Effector CD4-positive, alpha-beta T cell (primary cell): ENCODE results near the gene PIEZO1.
"Not testable (repeated sequence)": the region's sequence is repeated elsewhere in the genome, so short reads cannot be mapped to it uniquely, and the experiment has no call there.

Experiments
- DNase-seq: peaks from one replicate; pipeline ENCODE4 v3.0.0-alpha.2; 2020

PIEZO1 gene

DNA sequence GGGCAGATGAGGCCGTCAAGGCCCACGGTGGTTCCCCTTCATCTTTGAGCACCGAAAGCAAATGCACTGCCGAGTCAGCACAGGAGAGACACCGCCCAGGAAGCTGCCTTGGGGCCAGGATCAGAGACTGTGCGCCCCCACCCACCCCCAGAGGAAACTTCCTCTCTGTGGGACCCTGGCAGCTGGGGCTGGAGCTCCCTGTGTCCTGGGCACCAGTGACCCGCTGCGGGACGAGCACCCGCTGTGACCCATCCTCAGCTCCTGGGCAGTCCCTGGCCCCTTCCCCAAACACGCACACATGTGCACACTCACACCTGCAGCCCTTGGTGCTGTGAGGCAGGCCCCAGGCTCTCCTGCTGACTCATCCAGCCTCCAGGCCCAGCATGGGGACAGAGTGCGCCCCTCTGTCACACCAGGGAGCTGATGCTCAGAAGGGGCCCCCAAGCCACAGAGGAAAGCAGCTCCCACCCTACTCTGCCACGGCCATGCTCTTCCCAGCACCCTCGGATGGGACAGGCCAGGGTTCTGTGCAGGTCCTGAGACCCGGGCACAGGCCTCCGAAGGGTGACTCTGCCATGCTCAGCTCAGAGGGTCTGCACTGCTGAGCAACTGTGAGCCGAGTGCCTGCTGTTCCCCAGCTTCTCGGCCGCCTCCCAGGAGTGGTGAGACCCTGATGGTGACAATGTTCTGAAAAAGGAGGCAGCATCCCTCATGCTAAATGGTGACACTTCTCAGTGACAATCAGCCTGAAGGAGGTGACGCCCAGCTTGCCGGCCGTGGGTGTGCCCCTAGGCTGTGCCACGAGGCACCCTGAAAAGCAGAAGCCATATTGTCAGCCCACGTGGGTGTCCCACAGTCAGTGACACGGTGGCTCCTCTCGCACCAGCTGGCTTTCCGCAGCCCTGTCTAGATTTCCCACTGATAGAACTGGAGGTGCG is 3.6 kb downstream of the PIEZO1 start:
- peak; percentile 53 for DNase-seq

GRCh38 chr16:88780142-88781062 is 4.6 kb downstream of the PIEZO1 start:
- DNase-seq, result no peak

DNA sequence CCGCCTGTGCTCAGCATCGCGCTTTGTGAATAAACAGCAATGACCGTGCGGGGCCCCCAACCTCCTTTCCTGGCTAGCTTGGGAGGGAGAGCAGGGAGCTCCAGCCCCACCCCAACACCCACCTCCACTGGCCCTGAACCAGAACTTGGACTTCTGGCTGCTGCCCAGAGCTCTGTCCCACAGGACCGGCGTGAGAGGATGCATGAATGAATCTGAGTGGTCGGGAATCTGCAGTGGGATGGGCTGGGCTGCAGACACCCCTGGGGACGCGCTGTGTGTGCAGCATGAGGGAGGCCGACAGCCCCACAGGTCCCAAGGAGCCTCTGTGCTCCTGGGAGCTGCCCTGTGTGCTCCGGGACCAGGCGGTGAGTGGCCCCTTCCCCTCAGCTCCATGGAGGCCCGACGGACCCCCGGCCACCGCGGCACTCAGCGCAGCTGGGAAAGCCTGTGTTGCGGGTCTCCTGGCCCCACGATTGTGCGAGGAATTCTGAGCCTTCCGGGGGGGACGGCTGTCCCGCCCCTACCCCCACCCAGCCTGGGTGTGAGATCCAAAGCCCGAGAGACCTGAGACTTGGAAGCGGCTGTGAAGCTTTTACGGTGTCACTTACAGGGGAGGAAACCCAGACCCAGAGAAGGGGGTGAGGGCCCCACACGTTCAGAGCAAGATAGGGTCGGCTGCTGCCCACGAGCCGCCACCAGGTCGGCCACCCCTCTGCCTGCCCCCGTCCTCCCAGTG is 5.4 kb downstream of the PIEZO1 start:
- DNase-seq, result no peak

DNA sequence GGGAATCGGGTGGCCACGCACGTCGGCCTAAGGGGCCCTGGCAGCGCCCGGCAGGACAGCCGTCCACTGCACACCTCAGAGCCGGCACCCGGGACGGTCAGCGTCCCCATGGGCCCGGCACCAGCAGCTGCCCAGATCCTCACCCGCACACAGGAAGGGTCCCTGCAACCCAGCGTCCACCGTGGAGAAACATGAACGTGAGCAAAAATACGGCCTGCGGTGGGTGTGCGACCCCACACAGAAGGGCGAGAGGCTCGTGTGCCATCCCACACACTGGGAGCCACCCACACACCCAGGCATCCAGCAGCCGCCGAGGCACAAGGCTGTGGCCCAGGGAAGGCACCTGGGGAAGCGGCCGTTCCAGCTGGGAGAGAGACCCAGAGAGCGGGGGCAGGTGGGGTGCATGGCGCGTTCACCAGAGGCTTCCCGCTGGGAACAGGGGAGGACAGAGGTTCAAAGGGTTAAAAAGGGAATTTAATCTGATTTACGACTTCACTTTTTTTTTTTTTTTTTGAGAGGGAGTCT is 6.4 kb downstream of the PIEZO1 start:
- no peak for DNase-seq

DNA sequence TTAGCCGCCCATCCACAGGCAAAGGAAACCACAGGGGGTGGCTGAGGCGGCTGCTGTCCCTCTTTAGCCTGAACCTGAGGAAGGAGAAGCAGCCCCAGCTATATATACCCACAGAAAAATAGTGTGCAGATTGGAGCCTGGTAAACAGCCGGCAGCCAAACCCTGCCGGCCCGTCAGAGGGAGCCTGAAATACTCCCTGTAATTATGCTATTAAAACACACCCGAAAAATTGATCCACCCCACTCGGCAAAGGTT is 6.8 kb downstream of the PIEZO1 start:
- no peak for DNase-seq

DNA sequence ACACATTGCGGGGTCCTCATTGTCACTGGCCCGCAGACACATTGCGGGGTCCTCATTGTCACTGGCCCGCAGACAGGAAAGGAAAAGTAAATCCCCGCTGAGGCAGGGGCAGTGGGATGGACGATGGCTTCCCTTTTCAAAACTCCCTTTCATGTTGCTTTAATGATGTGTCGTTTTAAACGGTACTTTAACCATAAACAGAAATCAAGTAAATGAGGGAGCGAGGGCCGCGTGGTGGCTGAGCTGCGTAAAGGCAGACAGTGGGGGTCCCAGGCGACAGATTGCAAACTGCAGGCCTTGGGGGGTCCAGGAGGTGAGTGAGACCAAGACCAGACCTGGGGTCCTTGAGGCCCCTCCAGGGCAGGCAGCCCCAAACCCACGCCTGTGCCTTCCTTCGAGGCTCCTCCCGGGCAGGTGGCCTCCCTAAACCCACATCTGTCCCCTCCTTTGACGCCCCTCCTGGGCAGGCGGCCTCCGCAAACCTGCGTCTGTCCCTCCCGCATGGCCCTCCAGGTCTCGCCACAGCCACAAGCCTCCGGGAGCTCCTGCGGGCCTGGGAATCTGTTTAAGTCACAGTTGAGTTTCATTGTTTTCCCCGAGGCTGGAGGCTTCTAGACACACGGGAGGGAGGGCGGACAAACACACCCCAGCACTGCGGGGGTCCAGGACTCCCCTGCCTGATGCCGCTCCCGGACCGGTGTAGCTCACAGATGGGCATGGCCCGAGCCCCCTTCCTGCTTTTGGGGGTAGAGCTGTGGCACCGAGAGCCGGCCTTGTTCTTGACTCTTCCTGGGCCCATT is 7.3 kb downstream of the PIEZO1 start:
- DNase-seq, result no peak

GRCh38 chr16:88775825-88776224 is 9.2 kb downstream of the PIEZO1 start:
- no peak for DNase-seq

DNA sequence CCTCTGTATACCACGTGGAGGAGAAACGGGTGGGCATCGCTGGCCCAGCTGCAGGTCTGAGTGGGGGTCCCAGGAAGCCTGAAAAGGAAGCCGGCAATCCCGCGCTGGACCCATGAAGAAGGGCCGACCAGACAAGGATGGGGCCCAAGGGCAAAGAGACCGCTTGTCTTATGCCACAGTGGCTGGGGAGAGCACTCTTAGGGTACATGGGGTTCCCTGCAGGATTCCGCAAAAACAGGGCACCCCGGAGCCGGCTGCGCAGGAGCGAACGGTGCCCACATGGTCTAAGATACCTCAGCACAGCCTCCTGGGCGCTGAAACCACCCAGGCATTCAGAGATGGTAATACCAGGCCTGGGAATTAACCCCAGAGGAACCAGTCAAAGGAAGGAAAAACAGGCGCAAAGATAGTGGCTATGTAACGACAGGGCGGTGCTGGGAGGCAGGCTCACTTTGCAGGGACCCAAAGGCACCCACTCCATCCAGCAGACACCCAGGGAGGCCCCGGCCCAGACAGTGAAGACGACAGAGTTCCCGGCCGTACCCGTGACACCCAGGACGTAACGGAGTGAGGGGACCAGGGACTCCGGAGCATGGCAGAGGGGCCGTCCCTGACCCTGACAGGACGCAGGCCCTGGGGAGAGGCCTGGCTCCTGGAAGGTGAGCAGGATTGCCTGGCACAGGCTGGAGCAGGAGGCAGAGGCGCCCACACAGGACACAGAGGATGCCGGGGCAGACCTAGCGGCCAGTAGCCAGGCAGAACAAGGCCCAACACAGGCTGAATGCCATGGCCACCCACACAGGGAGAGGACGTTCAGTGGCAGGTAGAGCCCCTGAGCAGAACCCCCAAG is 10.3 kb downstream of the PIEZO1 start:
- DNase-seq, result no peak

GRCh38 chr16:88773812-88774291 is 11.2 kb downstream of the PIEZO1 start:
- DNase-seq, result no peak

GRCh38 chr16:88772871-88773811 is 11.9 kb downstream of the PIEZO1 start:
- no peak for DNase-seq

- not testable (repeated sequence) for DNase-seq
These were observed 13.2 kb downstream of the PIEZO1 start for GRCh38 chr16:88771781-88772180.

DNA sequence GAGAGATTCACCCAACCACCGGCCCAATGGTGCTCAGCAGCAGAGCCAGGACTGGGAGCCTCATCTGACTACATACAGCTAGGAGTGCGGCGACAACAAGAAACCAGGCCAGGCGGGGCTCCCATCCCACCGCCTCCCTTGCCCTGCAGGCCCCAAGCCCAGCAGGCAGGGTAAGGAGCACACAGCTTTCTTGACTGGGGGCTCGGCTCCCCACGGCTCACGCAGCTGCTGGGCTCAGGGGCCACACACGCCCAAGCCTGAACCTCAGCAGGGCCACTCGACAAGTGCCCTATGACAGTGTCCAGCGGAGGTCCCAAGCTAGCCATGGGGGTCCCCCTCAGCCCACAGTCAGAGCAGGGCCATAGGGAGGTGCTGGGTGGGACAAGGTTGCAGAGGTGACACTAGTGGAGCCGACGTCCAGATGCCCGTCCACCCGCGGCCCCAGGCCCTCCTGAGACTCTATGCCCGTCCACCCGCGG is 13.7 kb downstream of the PIEZO1 start:
- DNase-seq, result no peak

- DNase-seq, result no peak
These were observed 14.3 kb downstream of the PIEZO1 start for GRCh38 chr16:88770461-88771293.

DNA sequence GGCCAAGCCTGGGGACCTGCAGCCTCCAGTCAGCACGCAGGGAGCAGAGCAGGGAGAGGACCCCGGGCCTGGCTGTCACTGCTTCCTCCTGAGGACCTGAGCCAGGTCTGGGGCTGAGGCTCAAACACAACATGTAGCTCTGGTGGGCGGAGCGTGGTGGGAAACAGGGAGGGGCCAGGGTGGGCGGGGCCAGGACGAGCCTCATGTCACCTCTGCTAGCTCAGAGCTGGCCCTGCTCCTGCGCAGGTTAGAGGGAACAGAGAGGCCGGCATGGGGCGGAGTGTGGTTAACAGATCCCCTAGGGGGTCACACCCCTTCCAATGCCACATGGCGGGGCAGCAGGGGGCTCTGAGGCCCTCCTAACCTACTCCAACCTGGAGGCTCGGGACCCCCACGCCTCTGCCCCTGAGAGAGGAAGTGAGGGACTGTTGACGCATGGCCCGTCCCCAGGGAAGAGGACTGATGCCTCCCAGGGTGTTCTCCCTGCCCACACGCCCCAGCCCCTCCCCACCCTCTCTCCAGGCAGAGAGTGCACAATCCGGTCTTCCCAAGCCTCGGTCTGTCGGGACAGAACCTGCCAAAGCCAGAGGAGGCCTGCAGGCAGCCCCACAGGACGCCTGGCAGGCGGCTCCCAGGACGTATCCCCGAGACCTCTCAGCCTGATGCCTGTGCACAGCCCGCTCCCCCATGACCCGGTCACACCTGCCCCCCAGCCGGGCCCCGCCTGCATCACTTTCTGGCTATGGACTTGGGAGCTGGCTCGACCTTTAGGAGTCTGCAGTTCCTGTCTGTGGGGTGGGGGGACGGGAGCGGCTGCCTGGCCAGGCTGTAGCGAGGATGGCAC is 15.2 kb downstream of the PIEZO1 start:
- DNase-seq, result no peak

- DNase-seq, result no peak
These were observed 16.8 kb downstream of the PIEZO1 start for GRCh38 chr16:88768071-88768783.

DNA sequence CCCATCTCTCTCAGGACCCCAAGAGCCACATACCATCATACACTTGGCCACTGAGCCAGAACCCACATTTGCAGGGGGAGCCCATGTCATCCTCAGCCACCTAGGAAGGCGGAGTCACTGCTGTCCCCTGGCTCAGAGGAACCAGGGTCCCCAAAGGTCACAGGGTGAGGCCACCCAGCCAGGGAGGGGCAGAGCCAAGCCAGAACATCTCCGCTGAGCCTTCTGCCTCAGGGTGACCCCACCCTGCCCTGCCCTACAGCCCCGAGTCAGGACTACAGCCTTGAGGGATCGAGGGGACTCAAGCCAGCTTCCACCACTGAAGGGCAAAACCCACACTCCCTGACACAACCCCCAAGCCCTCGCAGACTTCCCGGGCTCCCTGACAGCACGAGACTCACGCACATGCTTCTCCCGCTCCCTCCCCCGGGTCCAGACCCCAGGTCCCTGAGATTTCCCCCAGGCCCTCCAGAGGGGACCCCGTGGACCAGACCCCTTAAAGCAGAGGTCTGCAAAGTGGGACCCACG is 17.4 kb downstream of the PIEZO1 start:
- no peak for DNase-seq

- DNase-seq, result no peak
These were observed 18.0 kb downstream of the PIEZO1 start for GRCh38 chr16:88766975-88767374.
